CD4-positive, alpha-beta memory T cell (primary cell): ENCODE data around the gene LCTL. TPM values are rescaled to one million over a fixed set of nuclear protein-coding genes. Genes with fewer than 3 reads are reported as not detected.
A peak's percentile ranks its signal among the peaks of the same experiment; 100 is the strongest.

Experiments
- CTCF ChIA-PET: fragments of 350-600 bp; sonication (Branson Sonifier 250); formaldehyde crosslinking; loops from one replicate; lab custom pipeline; 2021; ENCODE audit warnings: inconsistent platforms; ENCODE audit not compliant: partially characterized antibody; lab: Charles Lee
- POLR2A ChIA-PET: fragments of 350-600 bp; sonication (Branson Sonifier 250); formaldehyde crosslinking; loops from one replicate; lab custom pipeline; 2021; ENCODE audit not compliant: partially characterized antibody; lab: Charles Lee
- DNase-seq, 5 donors: peaks; one replicate each; pipeline versions ENCODE4 v3.0.0 to v3.0.0-alpha.2; 2020 to 2022; ENCODE audit warnings: mixed read lengths in 1 of 5
- H3K27ac ChIP-seq: one replicate; pipeline ENCODE4 v1.7.0; 2013; ENCODE audit warnings: low read depth, low read length
- H3K27me3 ChIP-seq: 2 replicates; pipeline ENCODE4 v1.7.0; 2013; ENCODE audit warnings: mild to moderate bottlenecking, low read length, moderate library complexity; ENCODE audit not compliant: insufficient read depth
- H3K36me3 ChIP-seq: 2 replicates; pipeline ENCODE4 v1.7.0; 2013; ENCODE audit warnings: mild to moderate bottlenecking, low read length, moderate library complexity; ENCODE audit not compliant: insufficient read depth
- H3K4me1 ChIP-seq: 2 replicates; pipeline ENCODE4 v1.7.0; 2013; ENCODE audit warnings: mild to moderate bottlenecking, low read length, moderate library complexity; ENCODE audit not compliant: insufficient read depth
- H3K4me3 ChIP-seq, 2 donors: one replicate each; pipeline ENCODE4 v1.7.0; 2013; ENCODE audit warnings: low read length in 2 of 2, mild to moderate bottlenecking in 1 of 2
- H3K9me3 ChIP-seq, 2 donors: one replicate each; pipeline ENCODE4 v1.7.0; 2013; ENCODE audit warnings: low read length in 2 of 2, control low read depth in 1 of 2; ENCODE audit not compliant: control insufficient read depth in 1 of 2
- H3K27ac Mint-ChIP-seq, 7 donors: one replicate each; pipeline ENCODE4 v1.8.0; 2020 to 2021; ENCODE audit warnings: mixed read lengths in 7 of 7, mild to moderate bottlenecking in 6 of 7, inconsistent platforms in 3 of 7, moderate library complexity in 3 of 7
- H3K27me3 Mint-ChIP-seq, 2 donors: one replicate each; pipeline ENCODE4 v1.8.0; 2020 to 2021; ENCODE audit warnings: mixed read lengths in 2 of 2
- H3K36me3 Mint-ChIP-seq, 2 donors: one replicate each; pipeline ENCODE4 v1.8.0; 2020 to 2021; ENCODE audit warnings: mixed read lengths in 2 of 2, inconsistent platforms in 1 of 2, mild to moderate bottlenecking in 1 of 2
- H3K4me1 Mint-ChIP-seq, 4 donors: one replicate each; pipeline ENCODE4 v1.8.0; 2020 to 2021; ENCODE audit warnings: mixed read lengths in 4 of 4, mild to moderate bottlenecking in 1 of 4
- H3K4me3 Mint-ChIP-seq, 8 donors: one replicate each; pipeline ENCODE4 v1.8.0; 2020 to 2021; ENCODE audit warnings: mixed read lengths in 8 of 8, mild to moderate bottlenecking in 7 of 8, moderate library complexity in 6 of 8, inconsistent platforms in 3 of 8
- H3K9me3 Mint-ChIP-seq, 8 donors: one replicate each; pipeline ENCODE4 v1.8.0; 2020 to 2021; ENCODE audit warnings: mixed read lengths in 8 of 8, mild to moderate bottlenecking in 5 of 8, inconsistent platforms in 3 of 8, moderate library complexity in 1 of 8
- intact Hi-C: fragments of 100-400 bp; cut with micrococcal nuclease; formaldehyde crosslinking; loops from one replicate; pipeline ENCODE4 v1.15.1; 2023
- polyA plus RNA-seq, 2 donors: library from polyadenylated mRNA; unstranded; fragments of 300-500 nt; fragmentation: Illumina TruSeq; gene quantifications; one replicate each; pipeline ENCODE4 v1.2.3, GENCODE V29; 2021
- total RNA-seq, 2 experiments: library from RNA; stranded (reverse); gene quantifications; one replicate each; pipeline ENCODE4 v1.2.3, GENCODE V29; 2021

Gene LCTL
- total and polyA plus RNA-seq, 4 experiments from 2014 or later, result not detected

DNA sequence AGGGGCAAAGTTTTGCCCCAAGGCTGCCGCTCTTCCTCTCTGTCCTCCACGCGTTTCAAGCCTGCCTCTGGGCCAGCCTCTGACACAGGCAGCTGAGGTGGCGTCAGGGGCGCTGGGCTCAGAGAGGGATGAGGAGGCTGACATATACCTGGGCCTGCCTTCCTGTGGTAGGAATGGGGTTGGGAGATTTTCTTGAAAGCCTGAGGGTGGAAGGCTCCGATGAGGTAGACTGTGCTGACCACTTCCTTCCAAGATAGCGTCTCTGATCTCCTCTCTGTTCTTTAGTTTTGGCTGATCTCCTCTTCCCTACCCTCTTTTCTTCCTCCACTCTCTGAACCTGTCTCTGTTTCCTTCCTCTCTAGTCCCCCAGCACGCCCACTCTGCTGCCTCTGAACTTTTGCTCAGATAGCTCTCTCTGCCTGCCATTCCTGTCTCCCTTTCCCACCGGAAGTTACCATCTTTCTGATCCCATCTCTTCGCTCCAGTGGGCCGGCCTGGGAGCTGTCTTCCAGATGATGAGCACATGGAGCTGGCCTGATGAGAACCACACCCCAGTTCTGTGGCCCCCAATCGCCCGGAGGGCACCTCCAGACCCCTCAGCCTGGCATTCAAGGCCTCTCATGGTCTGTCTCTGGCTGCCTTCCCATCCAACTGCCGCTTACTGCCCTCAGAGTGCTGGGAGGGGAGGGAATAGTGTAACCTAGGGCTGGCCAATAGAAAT, 32.5 kb upstream of the LCTL start:
- POLR2A ChIA-PET, result no interaction called here
- H3K4me3 ChIP-seq, result no peak overlapping the region

DNA sequence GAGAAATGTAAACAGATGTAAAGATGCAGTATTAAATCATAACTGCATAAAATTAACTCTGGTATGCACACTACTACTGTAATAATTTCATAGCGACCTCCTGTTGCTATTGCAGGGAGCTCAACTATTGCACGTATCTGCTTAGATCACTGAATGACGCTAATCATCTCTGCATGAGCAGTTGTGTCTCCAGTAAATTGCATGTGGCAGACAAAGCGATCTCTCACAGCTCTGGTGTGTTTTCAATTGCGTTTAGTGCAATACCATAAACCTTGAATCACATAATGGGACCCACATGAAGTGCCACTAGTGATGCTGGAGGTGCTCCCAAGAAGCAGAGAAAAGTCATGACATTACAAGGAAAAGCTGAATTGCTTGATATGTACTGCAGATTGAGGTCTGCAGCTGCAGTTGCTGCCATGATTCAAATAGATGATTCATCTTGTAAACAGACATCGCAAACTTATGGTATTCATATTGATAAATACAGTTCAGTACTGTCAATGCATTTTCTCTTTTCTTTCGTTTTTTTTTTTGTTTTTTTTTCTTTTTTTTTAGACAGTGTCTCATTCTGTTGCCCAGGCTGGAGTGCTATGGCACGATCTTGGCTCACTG, 30.2 kb upstream of the LCTL start:
- ChIA-PET CTCF (no interaction called here), POLR2A (no interaction called here)
- no peaks in the 10 kb centered on the region for H3K9me3 Mint-ChIP-seq
- no peaks in the 10 kb centered on the region for H3K27me3 ChIP-seq
- no peaks in the 10 kb centered on the region for H3K9me3 ChIP-seq
- peaks cover 3 to 5% (median 5%) of the 10 kb centered on the region in 4 donors for H3K4me1 Mint-ChIP-seq
- no peak for DNase-seq
- H3K36me3 Mint-ChIP-seq, result no peaks in the 10 kb centered on the region
- H3K27ac Mint-ChIP-seq, result no peak overlapping the region
- H3K4me3 ChIP-seq, result no peak overlapping the region
- H3K4me3 Mint-ChIP-seq, result no peak overlapping the region
- H3K36me3 ChIP-seq, result no peaks in the 10 kb centered on the region
- H3K4me1 ChIP-seq, result no peaks in the 10 kb centered on the region
- no peak overlapping the region for H3K27ac ChIP-seq
- intact Hi-C loops, result no loop called here
- H3K27me3 Mint-ChIP-seq, result peaks cover 5 to 10% of the 10 kb centered on the region in 2 donors

More for the DNA sequence above, 32.5 kb upstream of the LCTL start:
- no peaks in the 10 kb centered on the region for H3K36me3 Mint-ChIP-seq
- H3K4me3 Mint-ChIP-seq, result peak overlapping the region in 1 of 8 donors; percentile 20
- intact Hi-C loops, result no loop called here
- no peaks in the 10 kb centered on the region for H3K36me3 ChIP-seq
- H3K27me3 Mint-ChIP-seq, result peaks cover 8 to 9% of the 10 kb centered on the region in 2 donors
- no peak for DNase-seq
- CTCF ChIA-PET, result interaction anchor here (1.0 to 1.1 kb wide), 2 partner anchors 21 to 253 kb away, joined by 3 read pairs; no protein-coding TSS in a partner anchor
- no peaks in the 10 kb centered on the region for H3K4me1 ChIP-seq
- no peaks in the 10 kb centered on the region for H3K27me3 ChIP-seq
- H3K27ac ChIP-seq, result no peak overlapping the region
- no peaks in the 10 kb centered on the region for H3K9me3 Mint-ChIP-seq
- H3K4me1 Mint-ChIP-seq, result peaks cover 3 to 5% (median 5%) of the 10 kb centered on the region in 4 donors
- H3K9me3 ChIP-seq, result no peaks in the 10 kb centered on the region
- no peak overlapping the region for H3K27ac Mint-ChIP-seq

- Histone ChIP-seq H3K27ac (no peak overlapping the region), H3K36me3 (no peaks in the 10 kb centered on the region), H3K9me3 (no peaks in the 10 kb centered on the region), H3K27me3 (no peaks in the 10 kb centered on the region), H3K4me1 (no peaks in the 10 kb centered on the region), H3K4me3 (no peak overlapping the region)
- Mint-ChIP-seq H3K4me3 (no peak overlapping the region), H3K4me1 (peaks cover 3 to 5% (median 5%) of the 10 kb centered on the region in 4 donors), H3K36me3 (no peaks in the 10 kb centered on the region), H3K27ac (no peak overlapping the region), H3K27me3 (peaks cover 8 to 12% of the 10 kb centered on the region in 2 donors), H3K9me3 (no peaks in the 10 kb centered on the region)
- intact Hi-C loops, result no loop called here
- no peak for DNase-seq
- ChIA-PET CTCF (no interaction called here), POLR2A (no interaction called here)
Measured at GRCh38 chr15:66595332-66595731, 29.5 kb upstream of the LCTL start.

DNA sequence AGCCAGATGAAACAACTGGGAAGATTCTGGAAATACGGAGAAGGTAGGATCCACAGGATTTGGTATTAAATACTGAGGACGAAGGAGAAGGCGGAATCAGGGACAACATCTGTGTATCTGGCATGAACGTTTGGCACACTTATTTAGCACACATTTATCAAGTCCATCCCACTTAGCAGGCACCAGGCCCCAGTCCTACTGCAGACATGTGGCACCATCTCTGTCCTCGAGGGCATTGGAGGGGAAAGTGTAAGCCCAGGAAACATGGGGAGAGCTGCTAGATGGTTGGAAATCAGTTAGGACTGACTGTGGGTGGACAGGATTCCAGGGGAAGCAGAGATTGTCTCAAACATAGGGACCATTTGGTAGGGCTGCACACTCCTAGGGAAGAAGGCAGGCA, 29.0 kb upstream of the LCTL start:
- Histone ChIP-seq H3K36me3 (no peaks in the 10 kb centered on the region), H3K27me3 (no peaks in the 10 kb centered on the region), H3K4me3 (no peak overlapping the region), H3K27ac (no peak overlapping the region), H3K4me1 (no peaks in the 10 kb centered on the region), H3K9me3 (no peaks in the 10 kb centered on the region)
- Mint-ChIP-seq H3K4me1 (peaks cover 3 to 5% (median 5%) of the 10 kb centered on the region in 4 donors), H3K27me3 (peaks cover 8 to 12% of the 10 kb centered on the region in 2 donors), H3K36me3 (no peaks in the 10 kb centered on the region), H3K27ac (no peak overlapping the region), H3K9me3 (no peaks in the 10 kb centered on the region), H3K4me3 (no peak overlapping the region)
- CTCF ChIA-PET, result no interaction called here
- intact Hi-C loops, result no loop called here
- POLR2A ChIA-PET, result no interaction called here
- DNase-seq, result no peak

GRCh38 chr15:66594344-66594743, 28.5 kb upstream of the LCTL start:
- ChIA-PET POLR2A (no interaction called here), CTCF (no interaction called here)
- no peak for DNase-seq
- H3K27me3 Mint-ChIP-seq, result peaks cover 8 to 12% of the 10 kb centered on the region in 2 donors
- peaks cover 3 to 5% (median 5%) of the 10 kb centered on the region in 4 donors for H3K4me1 Mint-ChIP-seq
- Histone ChIP-seq H3K27ac (no peak overlapping the region), H3K36me3 (no peaks in the 10 kb centered on the region), H3K4me1 (no peaks in the 10 kb centered on the region), H3K27me3 (no peaks in the 10 kb centered on the region), H3K9me3 (no peaks in the 10 kb centered on the region), H3K4me3 (no peak overlapping the region)
- H3K36me3 Mint-ChIP-seq, result no peaks in the 10 kb centered on the region
- intact Hi-C loops, result no loop called here
- H3K27ac Mint-ChIP-seq, result no peak overlapping the region
- H3K9me3 Mint-ChIP-seq, result no peaks in the 10 kb centered on the region
- H3K4me3 Mint-ChIP-seq, result no peak overlapping the region

DNA sequence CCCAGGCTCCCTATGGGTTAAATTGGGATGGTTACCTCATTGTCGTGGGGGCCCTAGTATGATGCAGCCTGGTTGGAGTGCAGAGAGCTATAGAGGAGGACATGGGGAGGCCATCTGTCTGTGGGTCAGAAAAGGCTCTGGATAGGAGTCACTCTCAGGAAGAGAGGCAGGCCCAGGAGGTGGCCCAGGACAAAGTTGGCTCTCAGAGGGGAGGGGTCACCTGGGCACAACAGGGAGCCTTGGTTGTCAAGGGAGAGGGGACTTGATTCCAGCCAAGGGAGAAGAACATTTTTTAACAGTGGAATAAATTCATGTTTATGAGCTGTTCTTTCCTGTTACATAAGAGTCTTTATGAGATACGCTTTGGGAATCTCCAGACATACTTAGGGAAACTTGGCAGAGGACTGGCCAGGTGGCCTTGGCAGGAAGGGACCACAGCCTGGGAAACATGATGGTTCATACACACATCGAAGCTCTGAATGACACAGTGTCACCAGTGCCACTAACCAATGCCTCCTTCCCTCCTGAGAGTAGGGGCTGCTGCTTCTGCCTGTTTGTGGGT, 27.5 kb upstream of the LCTL start:
- intact Hi-C loops, result no loop called here
- Mint-ChIP-seq H3K4me1 (peaks cover 2 to 3% (median 3%) of the 10 kb centered on the region in 4 donors), H3K27me3 (peaks cover 8 to 12% of the 10 kb centered on the region in 2 donors), H3K9me3 (no peaks in the 10 kb centered on the region), H3K36me3 (no peaks in the 10 kb centered on the region), H3K4me3 (no peak overlapping the region), H3K27ac (no peak overlapping the region)
- ChIA-PET POLR2A (no interaction called here), CTCF (no interaction called here)
- no peaks in the 10 kb centered on the region for H3K27me3 ChIP-seq
- no peak overlapping the region for H3K4me3 ChIP-seq
- no peak for DNase-seq
- no peaks in the 10 kb centered on the region for H3K36me3 ChIP-seq
- no peak overlapping the region for H3K27ac ChIP-seq
- no peaks in the 10 kb centered on the region for H3K4me1 ChIP-seq
- no peaks in the 10 kb centered on the region for H3K9me3 ChIP-seq

DNA sequence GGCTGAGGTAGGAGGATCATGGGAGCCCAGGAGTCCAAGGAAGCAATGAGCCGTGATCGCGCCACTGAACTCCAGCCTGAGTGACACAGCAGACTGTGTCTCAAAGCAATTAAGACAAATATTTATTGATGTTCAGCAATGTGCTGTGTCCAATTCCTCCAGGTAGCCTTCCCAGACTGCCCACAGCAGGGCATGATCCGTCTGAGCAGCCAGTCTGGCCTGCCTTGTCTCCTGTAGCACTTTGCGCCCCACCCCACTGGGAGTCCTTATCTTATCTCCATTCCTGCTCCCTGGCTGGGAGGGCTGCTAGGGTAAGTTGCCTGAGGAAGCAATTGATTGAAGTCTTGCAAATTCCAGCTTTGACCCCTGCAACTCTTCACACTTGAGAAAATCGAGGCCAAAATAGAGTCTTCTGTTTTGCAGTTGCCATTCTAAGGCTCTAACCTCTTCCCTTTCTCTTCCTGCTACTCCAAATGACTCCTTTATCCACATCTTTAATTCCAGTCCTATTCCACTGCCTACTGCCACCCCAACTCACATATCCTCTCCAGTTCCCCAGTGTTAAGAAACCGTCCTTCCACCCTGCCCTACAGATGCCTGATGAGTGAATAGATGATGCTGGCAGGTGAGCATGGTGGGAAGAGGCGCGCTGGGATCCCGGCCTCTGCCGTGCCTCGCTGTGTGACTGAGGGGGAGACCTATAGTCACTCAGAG, 26.9 kb upstream of the LCTL start:
- Histone ChIP-seq H3K36me3 (no peaks in the 10 kb centered on the region), H3K27me3 (no peaks in the 10 kb centered on the region), H3K27ac (no peak overlapping the region), H3K9me3 (no peaks in the 10 kb centered on the region), H3K4me1 (no peaks in the 10 kb centered on the region), H3K4me3 (no peak overlapping the region)
- DNase-seq, result no peak
- Mint-ChIP-seq H3K4me3 (no peak overlapping the region), H3K9me3 (no peaks in the 10 kb centered on the region), H3K4me1 (no peaks in the 10 kb centered on the region), H3K36me3 (no peaks in the 10 kb centered on the region), H3K27ac (no peak overlapping the region), H3K27me3 (peaks cover 13 to 18% of the 10 kb centered on the region in 2 donors)
- intact Hi-C loops, result no loop called here
- POLR2A ChIA-PET, result no interaction called here
- CTCF ChIA-PET, result no interaction called here
